Subcutaneous adipose tissue (tissue), 4 donors: ENCODE measurements around the gene C17orf113. TPM values are rescaled to one million over a fixed set of nuclear protein-coding genes. Genes with fewer than 3 reads are reported as not detected.

Experiments used
- CTCF ChIP-seq: fragments of 450-650 bp; IDR thresholded peaks from one replicate; pipeline ENCODE4 v1.5.1; 2016; ENCODE audit warnings: low read depth, mild to moderate bottlenecking, control low read depth, antibody characterized with exemption, moderate library complexity
- total RNA-seq, 4 donors: library from RNA; depleted of rRNA; stranded (reverse); fragments of >200 nt; gene quantifications; one replicate each; pipeline ENCODE4 v1.1.0, GENCODE V29; 2016

C17orf113 gene
- total RNA-seq, 4 donors from 2014 or later = 0.17 to 1.7 (median 0.44) TPM; not detected in 1

GRCh38 chr17:42025936-42026335, 24.5 kb downstream of the C17orf113 start:
- no peak for TF ChIP-seq CTCF

GRCh38 chr17:42025191-42025579, 25.2 kb downstream of the C17orf113 start:
- TF ChIP-seq CTCF = no peak

GRCh38 chr17:42023524-42024349, 26.7 kb downstream of the C17orf113 start:
- no peak for TF ChIP-seq CTCF

- no peak for TF ChIP-seq CTCF
Measured at GRCh38 chr17:42019509-42020404, 30.6 kb downstream of the C17orf113 start, which contains the start of gene NKIRAS2. TSS of gene NKIRAS2 (plus strand) at chr17:42020090. CDS start at chr17:42021578, 1,488 bp downstream.

- no peak for TF ChIP-seq CTCF
Measured at GRCh38 chr17:42018988-42019387, 31.4 kb downstream of the C17orf113 start.

GRCh38 chr17:42018339-42018738, 32.1 kb downstream of the C17orf113 start:
- TF ChIP-seq CTCF = no peak

- TF ChIP-seq CTCF = no peak
Measured at GRCh38 chr17:42017866-42018200, 32.6 kb downstream of the C17orf113 start.
